Activated CD8-positive, alpha-beta T cell treated with anti-CD3 and anti-CD28 coated beads for 36 hours (primary cell): Measurements from ENCODE around the gene FCHSD2. TPM values are rescaled to one million over a fixed set of nuclear protein-coding genes. Genes with fewer than 3 reads are reported as not detected.
"Not testable (repeated sequence)": the region's sequence is repeated elsewhere in the genome, so short reads cannot be mapped to it uniquely, and the experiment has no call there.

Source experiments
- ATAC-seq: fragments of 200-7000 bp; cut with Tn5 transposase; one replicate; pipeline ENCODE4 v1.10.0; 2021; ENCODE audit warnings: mild to moderate bottlenecking, moderate library complexity
- CTCF ChIA-PET: fragments of 350-600 bp; sonication (Branson Sonifier 250); formaldehyde crosslinking; loops from one replicate; lab custom pipeline; 2021; ENCODE audit warnings: antibody characterized with exemption; lab: Charles Lee
- POLR2A ChIA-PET: fragments of 350-600 bp; sonication (Branson Sonifier 250); formaldehyde crosslinking; loops from one replicate; lab custom pipeline; 2021; ENCODE audit warnings: antibody characterized with exemption; lab: Charles Lee
- DNase-seq: peaks from one replicate; pipeline ENCODE4 v3.0.0-alpha.2; 2020
- H3K27ac Mint-ChIP-seq: one replicate; pipeline ENCODE4 v1.8.0; 2021; ENCODE audit warnings: mild to moderate bottlenecking, mixed read lengths
- H3K27me3 Mint-ChIP-seq: one replicate; pipeline ENCODE4 v1.8.0; 2021; ENCODE audit warnings: mixed read lengths
- H3K36me3 Mint-ChIP-seq: one replicate; pipeline ENCODE4 v1.8.0; 2021; ENCODE audit warnings: low read depth, mixed read lengths
- H3K4me1 Mint-ChIP-seq: one replicate; pipeline ENCODE4 v1.8.0; 2021; ENCODE audit warnings: low read depth, mixed read lengths
- H3K4me3 Mint-ChIP-seq: one replicate; pipeline ENCODE4 v1.8.0; 2021; ENCODE audit warnings: mild to moderate bottlenecking, moderate library complexity, mixed read lengths
- H3K9me3 Mint-ChIP-seq: one replicate; pipeline ENCODE4 v1.8.0; 2021; ENCODE audit warnings: mixed read lengths
- intact Hi-C: fragments of 100-400 bp; cut with micrococcal nuclease; formaldehyde crosslinking; loops from one replicate; pipeline ENCODE4 v1.10.0; 2022
- total RNA-seq, 2 experiments: library from RNA; stranded (reverse); gene quantifications; one replicate each; pipeline ENCODE4 v1.2.3, GENCODE V29; 2021
- TF ChIP-seq, protein P1 (sequence below): fragments of 200-600 bp; IDR thresholded peaks from one replicate; pipeline ENCODE4 v1.8.0; 2022; ENCODE audit warnings: antibody characterized with exemption, mild to moderate bottlenecking

FCHSD2 gene
- total RNA-seq, 2 experiments from 2014 or later = 23.6 to 24.8 TPM

DNA sequence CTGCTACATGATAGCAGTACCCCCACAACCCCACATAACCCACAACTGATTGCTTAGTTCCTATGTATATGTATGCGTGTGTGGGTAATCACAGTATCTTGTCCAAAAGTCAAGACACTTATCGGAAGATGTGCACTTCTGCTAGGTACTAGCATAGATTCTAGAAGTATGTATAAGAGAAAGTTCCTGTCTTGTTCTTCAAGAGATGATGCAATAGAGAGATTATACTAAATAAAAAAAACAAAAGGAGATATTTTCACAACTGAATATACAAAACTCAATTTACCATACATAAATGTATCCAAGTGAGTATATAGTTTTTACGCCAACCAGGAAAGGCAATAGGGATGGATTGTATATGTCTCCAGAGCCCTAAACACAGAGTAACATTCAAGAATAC, 112.0 kb downstream of the FCHSD2 start:
- H3K36me3 Mint-ChIP-seq = peaks cover 34% of the 10 kb centered on the region

DNA sequence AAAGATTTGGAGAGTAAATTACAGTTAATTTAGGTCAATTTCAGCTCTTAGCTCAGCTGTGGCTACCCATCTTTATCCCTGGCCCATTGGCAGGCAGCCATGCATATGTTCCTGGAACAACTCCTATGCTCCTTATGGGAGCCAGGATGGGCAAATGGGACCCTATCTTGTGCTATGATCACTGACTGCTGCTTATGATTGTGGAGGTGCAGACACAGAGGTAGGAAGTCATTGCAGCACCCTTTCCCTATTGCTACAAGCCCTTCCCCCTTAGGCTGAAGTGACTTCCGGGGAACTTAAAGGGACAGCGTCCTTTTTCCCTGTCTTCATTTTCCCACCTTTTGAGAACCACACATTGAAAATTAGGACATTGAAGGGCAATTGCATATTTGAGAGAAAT, 112.7 kb downstream of the FCHSD2 start:
- intact Hi-C loops = no loop called here
- Mint-ChIP-seq H3K36me3 (peaks cover 40% of the 10 kb centered on the region), H3K27ac (no peak overlapping the region), H3K4me1 (peaks cover 32% of the 10 kb centered on the region), H3K9me3 (peaks cover 33% of the 10 kb centered on the region), H3K27me3 (no peaks in the 10 kb centered on the region), H3K4me3 (no peak overlapping the region)
- ChIA-PET CTCF (no interaction called here), POLR2A (no interaction called here)
- TF ChIP-seq, protein P1, sequence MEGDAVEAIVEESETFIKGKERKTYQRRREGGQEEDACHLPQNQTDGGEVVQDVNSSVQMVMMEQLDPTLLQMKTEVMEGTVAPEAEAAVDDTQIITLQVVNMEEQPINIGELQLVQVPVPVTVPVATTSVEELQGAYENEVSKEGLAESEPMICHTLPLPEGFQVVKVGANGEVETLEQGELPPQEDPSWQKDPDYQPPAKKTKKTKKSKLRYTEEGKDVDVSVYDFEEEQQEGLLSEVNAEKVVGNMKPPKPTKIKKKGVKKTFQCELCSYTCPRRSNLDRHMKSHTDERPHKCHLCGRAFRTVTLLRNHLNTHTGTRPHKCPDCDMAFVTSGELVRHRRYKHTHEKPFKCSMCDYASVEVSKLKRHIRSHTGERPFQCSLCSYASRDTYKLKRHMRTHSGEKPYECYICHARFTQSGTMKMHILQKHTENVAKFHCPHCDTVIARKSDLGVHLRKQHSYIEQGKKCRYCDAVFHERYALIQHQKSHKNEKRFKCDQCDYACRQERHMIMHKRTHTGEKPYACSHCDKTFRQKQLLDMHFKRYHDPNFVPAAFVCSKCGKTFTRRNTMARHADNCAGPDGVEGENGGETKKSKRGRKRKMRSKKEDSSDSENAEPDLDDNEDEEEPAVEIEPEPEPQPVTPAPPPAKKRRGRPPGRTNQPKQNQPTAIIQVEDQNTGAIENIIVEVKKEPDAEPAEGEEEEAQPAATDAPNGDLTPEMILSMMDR = no peak
- ATAC-seq (no peak), DNase-seq (no peak)

More for the DNA sequence above, 112.0 kb downstream of the FCHSD2 start:
- Mint-ChIP-seq H3K4me1 (peaks cover 38% of the 10 kb centered on the region), H3K9me3 (peaks cover 26% of the 10 kb centered on the region), H3K4me3 (no peak overlapping the region), H3K27me3 (no peaks in the 10 kb centered on the region), H3K27ac (no peak overlapping the region)
- TF ChIP-seq, protein P1 = no peak
- ATAC-seq = no peak
- DNase-seq = no peak
- intact Hi-C loops = no loop called here
- POLR2A ChIA-PET = no interaction called here
- CTCF ChIA-PET = no interaction called here

DNA sequence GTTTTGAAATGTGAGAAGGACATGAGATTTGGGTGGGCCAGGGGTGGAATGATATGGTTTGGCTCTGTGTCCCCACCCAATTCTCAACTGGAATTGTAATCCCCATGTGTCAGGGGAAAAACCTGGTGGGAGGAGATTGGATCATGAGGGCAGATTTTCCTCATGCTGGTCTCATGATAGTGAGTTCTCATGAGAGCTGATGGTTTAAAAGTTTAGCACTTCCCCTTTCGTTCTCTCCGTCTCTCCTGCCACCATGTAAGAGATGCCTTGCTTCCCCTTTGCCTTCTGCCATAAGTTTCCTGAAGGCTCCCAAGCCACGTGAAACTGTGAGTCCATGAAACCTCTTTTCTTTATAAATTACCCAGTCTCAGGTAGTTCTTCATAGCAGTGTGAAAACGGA, 113.5 kb downstream of the FCHSD2 start:
- TF ChIP-seq, protein P1 = no peak
- no peaks in the 10 kb centered on the region for H3K27me3 Mint-ChIP-seq
- peaks cover 26% of the 10 kb centered on the region for H3K4me1 Mint-ChIP-seq
- no peak overlapping the region for H3K27ac Mint-ChIP-seq
- CTCF ChIA-PET = no interaction called here
- no peak for ATAC-seq
- intact Hi-C loops = no loop called here
- POLR2A ChIA-PET = no interaction called here
- peaks cover 48% of the 10 kb centered on the region for H3K36me3 Mint-ChIP-seq
- DNase-seq = no peak
- H3K4me3 Mint-ChIP-seq = no peak overlapping the region
- H3K9me3 Mint-ChIP-seq = peaks cover 40% of the 10 kb centered on the region

DNA sequence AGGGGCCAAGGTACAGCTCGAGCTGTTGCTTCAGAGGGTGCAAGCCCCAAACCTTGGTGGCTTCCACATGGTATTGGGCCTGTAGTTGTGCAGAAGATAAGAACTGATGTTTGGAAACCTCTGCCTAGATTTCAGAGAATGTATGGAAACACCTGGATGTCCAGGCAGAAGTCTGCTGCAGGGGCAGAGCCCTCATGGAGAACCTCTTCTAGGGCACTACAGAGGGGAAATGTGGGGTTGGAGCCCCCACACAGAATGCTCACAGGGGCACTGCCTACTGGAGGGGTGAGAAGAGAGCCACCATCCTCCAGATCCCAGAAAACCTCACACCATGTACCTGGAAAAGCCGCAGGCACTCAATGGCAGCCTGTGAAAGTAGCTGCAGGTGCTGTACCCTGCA, 114.3 kb downstream of the FCHSD2 start:
- CTCF ChIA-PET, POLR2A ChIA-PET, ATAC-seq, DNase-seq, H3K4me3 Mint-ChIP-seq, H3K27me3 Mint-ChIP-seq, intact Hi-C loops, H3K27ac Mint-ChIP-seq: not testable (repeated sequence)
- peaks cover 20% of the 10 kb centered on the region for H3K4me1 Mint-ChIP-seq
- H3K36me3 Mint-ChIP-seq = peaks cover 54% of the 10 kb centered on the region
- H3K9me3 Mint-ChIP-seq = peaks cover 41% of the 10 kb centered on the region

DNA sequence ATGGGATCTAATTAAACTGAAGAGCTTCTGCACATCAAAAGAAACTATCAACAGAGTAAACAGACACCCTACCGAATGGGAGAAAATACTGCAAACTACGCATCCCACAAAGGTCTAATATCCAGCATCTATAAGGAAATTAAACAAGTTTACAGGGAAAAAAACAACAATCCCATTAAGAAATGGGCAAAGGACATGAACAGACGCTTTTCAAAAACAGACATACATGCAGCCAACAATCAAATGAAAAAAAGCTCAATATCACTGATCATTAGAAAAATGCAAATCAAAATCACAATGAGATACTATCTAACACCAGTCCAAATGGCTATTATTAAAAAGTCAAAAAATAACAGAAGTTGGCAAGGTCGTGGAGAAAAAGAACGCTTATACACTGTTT, 117.5 kb downstream of the FCHSD2 start:
- H3K27me3 Mint-ChIP-seq = no peaks in the 10 kb centered on the region

More for the DNA sequence above, 117.5 kb downstream of the FCHSD2 start:
- Mint-ChIP-seq H3K36me3 (peaks cover 54% of the 10 kb centered on the region), H3K4me1 (peaks cover 10% of the 10 kb centered on the region), H3K4me3 (no peak overlapping the region), H3K9me3 (peaks cover 41% of the 10 kb centered on the region), H3K27ac (no peak overlapping the region)
- TF ChIP-seq, protein P1 = no peak
- POLR2A ChIA-PET = no interaction called here
- intact Hi-C loops = no loop called here
- no peak for DNase-seq
- ATAC-seq = no peak
- CTCF ChIA-PET = interaction anchor here (1.2 to 1.3 kb wide), 2 partner anchors 18 to 48 kb away, joined by 3 read pairs; no protein-coding TSS in a partner anchor
